A549 (cell line): Measurements from ENCODE around the gene NCLN.

ENCODE experiments used
- CBX2 ChIP-seq: fragments of 200-600 bp; sonication (generic); IDR thresholded peaks from 2 replicates; pipeline ENCODE4 v1.6.1; 2016; ENCODE audit warnings: low read depth, mild to moderate bottlenecking, borderline replicate concordance
- JUN ChIP-seq, 2 experiments: fragments of >200 bp; sonication (Bioruptor Twin); formaldehyde crosslinking; IDR thresholded peaks; 2 replicates in 1 of 2; 3 replicates in 1 of 2; pipeline ENCODE4 v1.6.1; 2016 to 2017
- KDM5A ChIP-seq: fragments of 200-600 bp; sonication (generic); IDR thresholded peaks from 2 replicates; pipeline ENCODE4 v1.6.1; 2016; ENCODE audit warnings: antibody characterized with exemption, mild to moderate bottlenecking
- MAX ChIP-seq: IDR thresholded peaks from 2 replicates; pipeline ENCODE4 v1.6.1; 2012
- NR3C1 ChIP-seq: fragments of >200 bp; sonication (Bioruptor Twin); formaldehyde crosslinking; IDR thresholded peaks from 3 replicates; pipeline ENCODE4 v1.6.1; 2017
- POLR2A ChIP-seq: IDR thresholded peaks from 2 replicates; pipeline ENCODE4 v1.6.1; 2012; ENCODE audit warnings: mild to moderate bottlenecking, low read length
- RFX5 ChIP-seq: fragments of 450-650 bp; IDR thresholded peaks from 2 replicates; pipeline ENCODE4 v1.7.1; 2014; ENCODE audit warnings: antibody characterized with exemption, mild to moderate bottlenecking, moderate library complexity
- TF ChIP-seq, protein P1 (sequence below): fragments of >200 bp; sonication (Bioruptor Twin); formaldehyde crosslinking; IDR thresholded peaks from 3 replicates; pipeline ENCODE4 v1.5.1; 2016

- TF ChIP-seq, protein P1, sequence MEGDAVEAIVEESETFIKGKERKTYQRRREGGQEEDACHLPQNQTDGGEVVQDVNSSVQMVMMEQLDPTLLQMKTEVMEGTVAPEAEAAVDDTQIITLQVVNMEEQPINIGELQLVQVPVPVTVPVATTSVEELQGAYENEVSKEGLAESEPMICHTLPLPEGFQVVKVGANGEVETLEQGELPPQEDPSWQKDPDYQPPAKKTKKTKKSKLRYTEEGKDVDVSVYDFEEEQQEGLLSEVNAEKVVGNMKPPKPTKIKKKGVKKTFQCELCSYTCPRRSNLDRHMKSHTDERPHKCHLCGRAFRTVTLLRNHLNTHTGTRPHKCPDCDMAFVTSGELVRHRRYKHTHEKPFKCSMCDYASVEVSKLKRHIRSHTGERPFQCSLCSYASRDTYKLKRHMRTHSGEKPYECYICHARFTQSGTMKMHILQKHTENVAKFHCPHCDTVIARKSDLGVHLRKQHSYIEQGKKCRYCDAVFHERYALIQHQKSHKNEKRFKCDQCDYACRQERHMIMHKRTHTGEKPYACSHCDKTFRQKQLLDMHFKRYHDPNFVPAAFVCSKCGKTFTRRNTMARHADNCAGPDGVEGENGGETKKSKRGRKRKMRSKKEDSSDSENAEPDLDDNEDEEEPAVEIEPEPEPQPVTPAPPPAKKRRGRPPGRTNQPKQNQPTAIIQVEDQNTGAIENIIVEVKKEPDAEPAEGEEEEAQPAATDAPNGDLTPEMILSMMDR, result no peak
- no peak for TF ChIP-seq MAX
- no peak for TF ChIP-seq KDM5A
- no peak for TF ChIP-seq JUN (IDR thresholded peaks at IDR 0.05)
- no peak for TF ChIP-seq NR3C1
- TF ChIP-seq CBX2, result no peak
- TF ChIP-seq RFX5, result no peak
- no peak for TF ChIP-seq POLR2A
Measured at GRCh38 chr19:3249408-3249807, 63.7 kb downstream of the NCLN start.
